GM19193 (cell line): ENCODE results near the gene RPTOR.

Experiments
- POLR2A ChIP-seq: IDR thresholded peaks from 4 replicates; pipeline ENCODE4 v1.6.1; 2011; ENCODE audit not compliant: insufficient read depth, insufficient read length; ENCODE audit errors: extremely low read depth

Gene RPTOR

GRCh38 chr17:80706463-80706867 lies 161.8 kb downstream of the RPTOR start:
- TF ChIP-seq POLR2A: no peak

GRCh38 chr17:80708480-80708879 lies 163.8 kb downstream of the RPTOR start:
- TF ChIP-seq POLR2A: no peak

- no peak for TF ChIP-seq POLR2A
Measured at GRCh38 chr17:80709090-80709695, 164.6 kb downstream of the RPTOR start.

GRCh38 chr17:80710714-80711302 lies 166.2 kb downstream of the RPTOR start:
- no peak for TF ChIP-seq POLR2A

- no peak for TF ChIP-seq POLR2A
Measured at GRCh38 chr17:80712089-80712488, 167.5 kb downstream of the RPTOR start.

GRCh38 chr17:80712606-80713005 lies 168.0 kb downstream of the RPTOR start:
- TF ChIP-seq POLR2A: no peak

GRCh38 chr17:80716986-80717719 lies 172.5 kb downstream of the RPTOR start:
- TF ChIP-seq POLR2A: no peak

GRCh38 chr17:80717720-80718083 lies 173.1 kb downstream of the RPTOR start:
- no peak for TF ChIP-seq POLR2A

GRCh38 chr17:80718428-80718827 lies 173.8 kb downstream of the RPTOR start:
- TF ChIP-seq POLR2A: no peak

GRCh38 chr17:80719449-80719848 lies 174.8 kb downstream of the RPTOR start:
- no peak for TF ChIP-seq POLR2A

- no peak for TF ChIP-seq POLR2A
Measured at GRCh38 chr17:80720610-80721577, 176.3 kb downstream of the RPTOR start.

GRCh38 chr17:80722661-80723060 lies 178.0 kb downstream of the RPTOR start:
- no peak for TF ChIP-seq POLR2A

GRCh38 chr17:80724775-80725266 lies 180.2 kb downstream of the RPTOR start:
- TF ChIP-seq POLR2A: no peak

- no peak for TF ChIP-seq POLR2A
Measured at GRCh38 chr17:80725517-80725916, 180.9 kb downstream of the RPTOR start.

GRCh38 chr17:80726558-80727408 lies 182.1 kb downstream of the RPTOR start:
- no peak for TF ChIP-seq POLR2A

- no peak for TF ChIP-seq POLR2A
Measured at GRCh38 chr17:80727409-80727755, 182.7 kb downstream of the RPTOR start.
